Transverse colon (tissue), 4 donors: Measurements from ENCODE around the gene TUSC2.

Source experiments
- CTCF ChIP-seq, 5 experiments: fragments of 200-600 bp in 3 of 5; fragments of 450-650 bp in 2 of 5; sonication (generic) in 3 of 5; IDR thresholded peaks; 1 replicate in 2 of 5; 2 replicates in 3 of 5; pipeline ENCODE4 v1.5.1; 2016 to 2017; ENCODE audit warnings: antibody characterized with exemption in 5 of 5, inconsistent platforms in 3 of 5, mild to moderate bottlenecking in 2 of 5, moderate library complexity in 1 of 5
- POLR2AphosphoS5 ChIP-seq, 3 donors: sonication (generic); formaldehyde crosslinking; IDR thresholded peaks; one replicate each; pipeline ENCODE4 v1.6.1; 2016; ENCODE audit warnings: antibody characterized with exemption in 3 of 3

- no peak for TF ChIP-seq POLR2AphosphoS5 (IDR thresholded peaks at IDR 0.05)
- TF ChIP-seq CTCF (IDR thresholded peaks at IDR 0.05): no peak
These were observed 23.3 kb upstream of the TUSC2 start for GRCh38 chr3:50351323-50351697.
